8988T (cell line): ENCODE data around the gene C15orf39.

Source experiments
- DNase-seq: peaks from one replicate; pipeline ENCODE4 v3.0.0; 2011

The C15orf39 gene

GRCh38 chr15:75198560-75199356, 2.9 kb upstream of the C15orf39 start:
- DNase-seq, result no peak

DNA sequence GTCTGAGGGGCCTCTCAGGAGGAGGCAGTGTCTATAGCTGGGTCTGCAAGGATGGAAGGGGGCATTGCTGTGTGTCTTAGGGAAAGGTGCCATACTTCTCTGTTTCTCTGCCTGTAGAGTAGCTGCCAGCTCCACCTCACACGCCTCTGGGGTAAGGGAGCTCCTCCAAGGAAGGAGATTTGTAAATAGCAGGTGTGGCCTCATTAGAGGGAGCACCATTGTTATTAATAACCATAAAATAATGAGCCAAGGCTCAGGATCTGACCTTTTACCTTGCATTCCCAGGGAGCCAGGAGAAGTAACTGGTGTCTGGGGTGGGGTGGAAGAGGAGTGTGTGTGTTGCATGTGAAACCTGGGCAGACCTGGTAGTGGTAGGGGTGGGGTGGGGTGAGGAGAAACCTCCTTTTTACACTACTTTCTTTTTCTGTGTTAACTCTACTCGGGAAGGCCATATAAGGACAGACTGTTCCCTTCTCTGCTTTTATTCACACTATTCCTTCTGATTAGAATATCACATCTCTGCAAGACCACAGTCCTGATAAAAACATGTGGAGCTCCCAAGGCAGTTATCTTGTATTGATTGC, 2.2 kb upstream of the C15orf39 start:
- DNase-seq, result no peak

GRCh38 chr15:75200391-75200764, 1.3 kb upstream of the C15orf39 start:
- no peak for DNase-seq

DNA sequence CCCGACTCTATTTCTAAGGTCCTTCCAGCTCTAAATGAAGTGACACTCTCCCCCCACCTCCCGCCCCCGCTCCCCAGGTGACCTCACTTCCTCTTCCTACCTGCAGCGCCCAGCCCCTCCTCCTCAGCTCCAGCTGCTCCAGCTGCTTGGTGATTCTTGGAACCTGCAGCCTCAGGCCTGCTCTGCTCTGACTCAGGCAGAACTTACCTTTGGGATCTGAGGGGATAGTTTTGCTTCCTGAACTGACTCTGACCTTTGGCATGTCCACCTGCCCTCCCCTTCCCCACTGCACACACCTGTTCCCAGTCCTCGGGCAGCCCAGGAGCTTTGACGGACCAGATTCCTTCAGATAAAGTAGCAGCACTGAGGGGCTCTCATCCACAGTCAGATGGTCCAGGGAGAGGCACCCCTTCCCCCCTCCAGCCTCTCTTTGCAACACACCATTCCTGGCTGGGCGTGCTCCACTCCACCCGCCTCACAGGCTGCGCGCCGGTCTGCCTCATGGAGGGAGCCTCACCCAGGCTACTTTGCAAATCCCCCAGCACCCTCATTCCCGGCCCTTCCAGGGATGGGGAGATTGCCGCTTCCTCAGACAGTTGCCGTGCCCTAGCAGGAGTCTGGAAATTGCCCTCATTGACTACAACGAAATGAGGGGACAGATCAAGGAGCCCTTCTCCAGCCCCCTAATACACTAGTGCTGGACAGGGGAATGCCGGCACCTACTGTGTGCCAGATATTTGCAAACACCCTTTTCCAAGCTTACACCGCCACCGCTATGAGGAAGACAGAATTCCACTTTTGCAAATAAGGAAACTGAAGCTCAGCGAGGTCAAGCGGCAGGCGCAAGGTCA, 692 bp upstream of the C15orf39 start:
- DNase-seq, result no peak

DNA sequence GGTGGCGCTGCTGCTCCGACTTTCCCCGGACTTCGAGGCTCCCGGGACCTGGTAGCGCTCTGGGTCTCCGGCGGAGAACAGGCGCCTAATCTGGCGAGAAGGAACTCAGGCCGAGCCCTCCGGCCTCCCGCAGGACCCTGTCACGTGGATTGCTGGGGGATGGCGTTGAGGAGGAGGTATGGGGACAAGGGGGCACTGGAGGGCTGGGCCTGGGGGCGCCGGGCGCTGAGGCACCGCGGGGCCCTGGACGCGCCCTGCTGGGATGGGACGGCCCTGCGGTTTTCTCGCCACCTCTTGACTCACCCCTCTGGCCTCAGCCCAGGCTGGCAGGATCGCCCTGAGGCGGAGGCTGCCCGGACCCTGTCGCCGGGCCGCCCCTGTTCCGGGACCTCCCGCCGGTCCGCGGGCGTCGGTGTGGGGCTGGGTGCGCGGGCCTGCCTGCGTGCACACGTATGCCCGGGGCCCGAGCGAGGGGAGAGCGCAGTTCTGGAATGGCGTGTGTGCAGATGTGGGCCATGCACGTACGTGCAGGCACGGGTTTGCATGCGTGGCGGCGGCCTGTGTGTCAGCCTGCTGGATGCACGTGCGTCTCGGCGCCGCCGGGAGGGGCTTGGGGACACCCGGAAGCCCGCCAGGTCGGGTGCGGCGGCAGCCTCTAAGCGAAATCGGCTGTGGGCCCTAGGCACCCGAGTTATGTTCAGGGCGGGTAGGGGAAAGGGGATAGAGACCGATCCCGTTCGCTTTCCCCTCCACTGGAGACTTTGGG, 752 bp downstream of the C15orf39 start:
- DNase-seq, result peak; percentile 72

DNA sequence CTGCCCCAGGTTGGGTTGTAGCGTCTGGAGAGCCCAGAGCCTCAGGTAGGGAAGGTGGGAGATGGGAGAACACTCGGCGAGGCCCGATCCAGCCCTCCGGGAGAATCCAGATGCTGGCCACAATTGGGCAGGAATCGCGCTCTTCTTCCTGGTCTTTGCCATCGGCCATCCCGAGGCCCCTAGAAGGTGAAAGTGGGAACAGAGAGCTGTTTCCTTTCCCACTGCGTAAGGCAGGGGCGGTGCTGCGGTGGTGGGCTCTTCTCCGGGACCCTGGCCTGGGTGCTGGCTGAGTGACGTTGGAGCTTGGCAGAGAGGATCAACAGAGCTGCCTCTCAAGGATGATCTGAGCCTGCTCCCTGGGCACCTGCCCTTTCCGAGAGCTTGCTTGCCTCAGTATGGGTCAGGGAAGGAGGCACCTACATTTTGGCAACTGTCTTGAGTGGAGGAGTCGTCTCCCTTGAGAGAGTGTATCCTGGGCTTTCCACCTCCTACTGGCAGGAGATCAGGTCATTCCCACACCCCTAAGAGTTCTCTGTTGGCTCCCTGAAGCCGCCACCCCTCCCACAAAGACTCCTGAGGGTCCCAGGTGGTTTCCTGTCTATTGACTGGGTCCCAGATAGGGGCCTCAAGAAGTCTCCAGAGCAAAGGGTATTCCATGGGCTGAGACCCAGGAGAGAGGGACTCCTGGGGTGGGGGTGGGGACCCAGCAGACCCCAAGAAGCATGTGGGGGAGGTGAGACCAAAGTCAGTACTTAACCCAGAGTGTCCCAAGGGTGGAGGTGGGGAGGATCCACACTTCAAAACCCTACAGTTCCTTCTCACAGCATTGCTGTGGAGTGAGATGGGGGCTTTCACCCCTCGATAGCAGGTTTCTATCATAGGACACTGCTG, 1.6 kb downstream of the C15orf39 start:
- DNase-seq, result no peak

GRCh38 chr15:75203908-75204263, 2.2 kb downstream of the C15orf39 start:
- DNase-seq, result no peak

GRCh38 chr15:75204340-75205063, 2.8 kb downstream of the C15orf39 start:
- DNase-seq, result peak; percentile 97

DNA sequence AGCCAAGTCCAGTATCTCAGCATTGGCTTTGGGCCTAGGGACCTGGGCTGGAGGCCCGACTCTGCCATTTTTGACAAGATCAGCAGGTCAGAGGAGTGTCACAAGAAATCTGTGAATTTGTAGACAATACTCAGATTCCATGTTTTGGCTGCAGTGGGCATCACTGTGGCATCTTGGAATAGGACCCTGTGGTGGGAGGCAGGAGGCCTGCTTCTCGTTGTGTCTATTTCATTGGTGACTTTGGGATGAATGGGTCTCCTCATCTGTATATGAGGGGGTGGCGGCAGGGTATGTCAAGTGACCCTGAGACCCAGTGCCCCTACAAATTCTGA, 3.3 kb downstream of the C15orf39 start:
- no peak for DNase-seq

- DNase-seq, result no peak
These were observed 4.3 kb downstream of the C15orf39 start for GRCh38 chr15:75206006-75206405.

DNA sequence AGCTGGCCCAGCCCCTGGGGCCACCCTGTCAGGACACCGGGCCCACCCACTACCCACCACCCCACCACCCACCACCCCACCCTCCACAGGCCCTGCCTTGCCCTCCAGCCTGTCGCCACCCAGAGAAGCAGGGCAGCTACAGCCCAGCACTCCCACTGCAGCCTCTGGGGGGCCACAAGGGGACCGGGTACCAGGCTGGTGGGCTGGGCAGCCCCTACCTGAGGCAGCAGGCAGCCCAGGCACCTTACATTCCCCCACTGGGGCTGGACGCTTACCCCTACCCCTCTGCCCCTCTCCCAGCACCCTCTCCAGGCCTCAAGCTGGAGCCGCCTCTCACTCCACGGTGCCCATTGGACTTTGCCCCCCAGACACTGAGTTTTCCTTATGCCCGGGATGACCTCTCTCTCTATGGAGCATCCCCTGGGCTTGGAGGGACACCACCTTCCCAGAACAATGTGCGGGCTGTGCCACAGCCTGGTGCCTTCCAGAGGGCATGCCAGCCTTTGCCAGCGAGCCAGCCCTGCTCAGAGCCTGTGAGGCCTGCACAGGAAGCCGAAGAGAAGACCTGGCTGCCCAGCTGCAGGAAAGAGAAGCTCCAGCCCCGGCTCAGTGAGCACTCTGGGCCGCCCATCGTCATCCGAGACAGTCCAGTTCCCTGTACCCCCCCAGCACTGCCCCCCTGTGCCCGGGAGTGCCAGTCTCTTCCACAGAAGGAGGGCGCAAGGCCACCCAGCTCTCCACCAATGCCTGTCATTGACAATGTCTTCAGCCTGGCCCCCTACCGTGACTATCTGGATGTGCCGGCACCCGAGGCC, 5.3 kb downstream of the C15orf39 start:
- no peak for DNase-seq

DNA sequence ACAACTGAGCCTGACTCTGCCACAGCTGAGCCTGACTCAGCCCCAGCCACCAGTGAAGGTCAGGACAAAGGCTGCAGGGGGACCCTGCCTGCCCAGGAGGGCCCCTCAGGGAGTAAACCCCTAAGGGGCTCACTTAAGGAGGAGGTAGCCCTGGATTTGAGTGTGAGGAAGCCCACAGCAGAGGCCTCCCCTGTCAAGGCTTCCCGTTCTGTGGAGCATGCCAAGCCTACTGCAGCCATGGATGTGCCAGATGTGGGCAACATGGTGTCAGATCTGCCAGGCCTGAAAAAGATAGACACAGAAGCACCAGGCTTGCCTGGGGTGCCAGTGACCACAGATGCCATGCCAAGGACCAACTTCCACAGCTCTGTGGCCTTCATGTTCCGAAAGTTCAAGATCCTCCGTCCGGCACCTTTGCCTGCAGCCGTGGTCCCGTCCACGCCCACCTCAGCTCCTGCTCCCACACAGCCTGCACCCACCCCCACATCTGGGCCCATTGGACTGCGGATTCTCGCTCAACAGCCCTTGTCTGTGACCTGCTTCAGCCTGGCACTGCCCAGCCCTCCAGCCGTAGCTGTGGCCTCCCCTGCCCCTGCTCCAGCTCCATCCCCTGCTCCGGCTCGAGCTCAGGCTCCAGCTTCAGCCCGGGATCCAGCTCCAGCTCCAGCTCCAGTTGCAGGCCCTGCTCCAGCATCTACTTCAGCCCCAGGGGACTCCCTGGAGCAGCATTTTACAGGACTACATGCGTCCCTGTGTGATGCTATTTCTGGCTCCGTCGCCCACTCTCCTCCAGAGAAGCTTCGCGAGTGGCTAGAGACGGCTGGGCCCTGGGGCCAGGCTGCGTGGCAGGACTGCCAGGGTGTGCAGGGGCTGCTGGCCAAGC, 6.2 kb downstream of the C15orf39 start:
- DNase-seq, result no peak

- DNase-seq, result no peak
These were observed 7.0 kb downstream of the C15orf39 start for GRCh38 chr15:75208501-75209288.

GRCh38 chr15:75209289-75209676, 7.6 kb downstream of the C15orf39 start:
- DNase-seq, result no peak

DNA sequence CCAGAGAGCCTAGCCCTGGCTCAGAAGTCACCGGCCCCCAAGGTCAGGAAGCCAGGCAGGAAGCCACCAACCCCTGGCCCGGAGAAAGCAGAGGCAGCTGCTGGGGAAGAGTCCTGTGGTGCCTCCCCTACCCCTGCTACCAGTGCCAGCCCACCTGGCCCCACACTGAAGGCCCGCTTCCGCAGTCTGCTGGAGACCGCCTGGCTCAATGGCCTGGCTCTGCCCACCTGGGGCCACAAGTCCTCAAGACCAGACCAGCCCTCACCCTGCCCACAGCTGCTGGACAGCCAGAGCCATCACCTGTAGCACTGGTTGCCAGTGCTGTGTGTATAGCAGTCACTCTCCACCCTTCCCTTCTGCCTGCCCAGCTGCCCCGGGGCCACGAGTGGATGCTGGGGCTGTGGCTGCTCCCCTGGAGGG, 9.1 kb downstream of the C15orf39 start:
- DNase-seq, result no peak

DNA sequence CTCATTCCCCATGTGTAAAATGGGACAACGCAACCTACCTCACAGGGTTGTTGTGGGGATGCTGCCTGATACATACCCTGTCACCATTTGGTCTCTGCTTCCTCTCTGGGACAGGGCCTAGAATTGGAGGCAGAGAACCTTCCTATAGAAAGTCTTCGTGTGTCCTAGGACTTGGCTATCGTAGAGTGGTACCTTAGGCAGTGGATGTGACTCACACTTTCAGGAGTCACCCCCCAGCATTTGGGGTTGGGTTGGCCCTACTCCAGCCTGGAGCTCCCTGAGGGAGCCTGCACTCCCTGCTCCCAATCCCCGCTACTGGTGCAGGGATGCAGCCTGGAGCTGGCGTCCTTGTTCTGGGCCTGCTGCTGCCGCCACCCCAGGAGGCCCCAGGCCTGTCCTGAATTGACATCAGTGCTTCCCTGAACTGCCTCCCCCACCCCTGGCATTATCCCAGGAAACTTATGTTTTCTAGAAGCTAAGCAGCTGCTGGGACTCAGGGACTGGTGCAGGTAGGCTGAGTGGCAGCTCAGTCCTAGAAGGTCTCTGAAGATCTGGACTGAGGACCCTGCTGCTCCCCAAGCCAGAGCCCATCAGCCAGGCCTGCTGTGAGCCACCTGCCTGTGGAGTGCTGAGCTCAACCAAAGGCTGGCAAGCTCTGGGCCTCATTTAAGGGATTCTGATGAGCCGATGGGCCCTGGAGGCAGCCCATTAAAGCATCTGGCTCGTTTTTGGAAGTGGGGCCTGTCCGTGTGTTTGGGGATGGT, 9.9 kb downstream of the C15orf39 start:
- DNase-seq, result no peak

DNA sequence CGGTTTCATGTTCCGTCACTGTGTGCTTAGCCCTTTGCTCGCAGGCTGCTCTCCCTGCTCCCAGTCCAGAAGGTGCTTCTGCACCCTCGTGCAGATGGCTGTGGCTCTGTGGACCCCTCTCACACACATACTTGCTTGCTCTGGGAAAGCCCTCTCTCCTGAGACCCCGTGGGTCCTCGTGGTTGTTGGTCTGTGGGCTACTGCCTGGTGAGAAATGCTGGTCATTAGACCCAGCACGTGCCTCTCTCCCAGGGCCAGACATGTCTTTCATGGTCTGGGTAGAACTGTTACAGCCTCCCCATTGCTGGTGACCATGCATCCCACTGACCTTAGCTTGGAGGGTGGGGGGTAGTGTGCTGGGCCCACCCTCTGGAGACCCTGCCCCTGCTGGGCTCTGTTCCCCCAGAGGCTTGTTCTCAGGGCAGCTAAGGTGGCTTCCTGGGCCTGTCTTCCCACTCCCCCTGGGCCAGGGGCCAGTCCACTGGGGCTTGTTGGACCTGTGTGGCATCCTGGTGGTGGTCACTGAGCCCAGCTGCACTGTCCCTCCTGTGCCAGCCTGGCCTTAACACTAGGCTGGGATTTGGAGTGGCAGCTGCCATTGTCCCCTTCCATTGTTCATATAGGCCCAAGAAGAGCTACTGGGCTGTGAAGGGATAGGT, 10.6 kb downstream of the C15orf39 start:
- no peak for DNase-seq
